Heart left ventricle (tissue), 16 donors: ENCODE measurements around the gene SLC8A3. TPM values are rescaled to one million over a fixed set of nuclear protein-coding genes. Genes with fewer than 3 reads are reported as not detected.

Experiments
- ATAC-seq, 4 donors: fragments of 200-7000 bp; cut with Tn5 transposase; one replicate each; pipeline ENCODE4 v1.9.1; 2020 to 2022; ENCODE audit warnings: moderate library complexity in 4 of 4, mild to moderate bottlenecking in 3 of 4, moderate number of reproducible peaks in 1 of 4
- DNase-seq, 5 donors: peaks; one replicate each; pipeline ENCODE4 v3.0.0-alpha.2; 2020
- H3K27ac ChIP-seq, 12 donors: fragments of 200-600 bp; sonication (generic) in 4 of 12; one replicate each; pipeline versions ENCODE4 v1.5.0 to v1.8.0; 2016 to 2022; ENCODE audit warnings: mild to moderate bottlenecking in 2 of 12
- H3K27me3 ChIP-seq, 9 donors: fragments of 200-600 bp; sonication (generic) in 2 of 9; one replicate each; pipeline versions ENCODE4 v1.5.1 to v1.8.0; 2016 to 2022; ENCODE audit warnings: mild to moderate bottlenecking in 3 of 9
- H3K36me3 ChIP-seq, 9 donors: fragments of 200-600 bp; sonication (generic) in 2 of 9; one replicate each; pipeline versions ENCODE4 v1.5.0 to v1.8.0; 2018 to 2022; ENCODE audit warnings: mild to moderate bottlenecking in 2 of 9
- H3K4me1 ChIP-seq, 12 donors: fragments of 200-600 bp; sonication (generic) in 4 of 12; one replicate each; pipeline versions ENCODE4 v1.5.0 to v1.8.0; 2016 to 2022; ENCODE audit warnings: mild to moderate bottlenecking in 3 of 12
- H3K4me3 ChIP-seq, 12 donors: fragments of 200-600 bp; sonication (generic) in 4 of 12; one replicate each; pipeline versions ENCODE4 v1.5.0 to v1.8.0; 2017 to 2022; ENCODE audit warnings: mild to moderate bottlenecking in 9 of 12, moderate library complexity in 4 of 12
- H3K9me3 ChIP-seq, 12 donors: fragments of 200-600 bp; sonication (generic) in 4 of 12; one replicate each; pipeline versions ENCODE4 v1.5.0 to v1.8.0; 2016 to 2022; ENCODE audit warnings: mild to moderate bottlenecking in 1 of 12
- POLR2A ChIP-seq, 2 donors: fragments of 450-650 bp; IDR thresholded peaks; one replicate each; pipeline ENCODE4 v1.6.1; 2017; ENCODE audit warnings: antibody characterized with exemption in 2 of 2, mild to moderate bottlenecking in 2 of 2, moderate library complexity in 2 of 2
- WGBS, 4 donors: extraction: QIAGEN DNeasy Blood & Tissue Kit in 2 of 4; methylation state at CpG; one replicate each; pipeline versions ENCODE4 v1.1.5 to v1.1.7; 2013 to 2018; 5-methylcytosine and 5-hydroxymethylcytosine counted together
- intact Hi-C, 10 donors: fragments of 100-400 bp; cut with DNase I; formaldehyde crosslinking; loops; one replicate each; pipeline versions ENCODE4 v1.11.1 to v1.14.2; 2022
- polyA plus RNA-seq, 2 donors: library from polyadenylated mRNA; stranded (reverse); fragments of 200-250 nt; gene quantifications; one replicate each; pipeline ENCODE4 v1.2.3, GENCODE V29; 2013
- total RNA-seq, 9 donors: library from RNA; depleted of rRNA in 2 of 9; stranded (reverse); fragments of >200 nt in 2 of 9; fragmentation: NEBNext Ultra II Directional in 3 of 9; extraction: Animal tissue kit (Norgen Biotek cat#: 25700) in 3 of 9; gene quantifications; one replicate each; pipeline versions ENCODE4 v1.1.0 to v1.2.4, GENCODE V29; 2016 to 2023
- TF ChIP-seq, protein P1 (sequence below), 12 donors: fragments of 200-600 bp; sonication (generic) in 4 of 12; IDR thresholded peaks; one replicate each; pipeline versions ENCODE4 v1.5.0 to v1.8.0; 2018 to 2022; ENCODE audit warnings: antibody characterized with exemption in 12 of 12, mild to moderate bottlenecking in 5 of 12
- donor health status: ischemic (EF 13 %, LVEDD 7.1; RV severe dilation, severe dysfunction).
- donor health status: healthy with polysubstance abuse.
- donor health status: DM: no; HTN: yes; CAD: no.
- donor health status: DM: no; HTN: no; CAD: no.
- donor health status: ischemic (EF 25% LVEDD 6.9; RV normal size, moderate dysfunction).
- donor health status: ischemic (EF 25% LVEDD 5.7; RV mildly dilated, moderate dysfunction).
- donor health status: healthy.
- donor health status: DM: yes; HTN: yes; CAD: no.
- donor health status: ischemic (EF 35%, LVEDD 5.7; RV mildly dilated, moderate dysfunction).
- donor health status: nonischemic (EF 11% LVEDD 7.7; RV severe dilation, severe dysfunction).
- donor health status: DM: yes; HTN: yes; CAD: no.
- donor health status: PGD.
- donor health status: ischemic (EF 29% LVEDD 5.4; RV normal size, mild dysfunction).
- donor health status: nonischemic (EF 23%, LVEDD 6.1; RV moderate dilation, normal function).

SLC8A3 gene
- total and polyA plus RNA-seq, 11 donors, result 0.03 to 0.23 (median 0.11) TPM; not detected in 6

DNA sequence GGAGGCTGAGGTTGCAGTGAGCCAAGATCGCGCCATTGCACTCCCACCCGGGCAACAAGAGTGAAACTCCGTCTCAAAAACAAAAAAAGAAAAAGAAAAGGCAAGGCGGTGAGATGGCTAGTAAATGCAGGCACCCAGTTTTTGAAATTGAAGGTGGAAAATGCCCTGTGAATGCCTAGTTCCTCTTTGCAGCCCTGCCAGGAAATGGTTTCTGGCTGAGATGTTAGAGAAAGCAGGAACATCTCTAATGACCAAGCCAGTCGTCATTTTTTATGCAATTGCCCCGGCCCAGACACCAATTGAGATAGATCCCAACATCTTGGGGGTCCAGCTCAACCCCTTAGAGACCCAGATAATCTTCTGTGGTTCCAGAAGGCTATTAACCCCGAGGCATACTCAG is 17.0 kb downstream of the SLC8A3 start:
- Histone ChIP-seq H3K4me1 (no peaks in the 10 kb centered on the region), H3K9me3 (no peaks in the 10 kb centered on the region), H3K4me3 (no peak overlapping the region), H3K36me3 (no peaks in the 10 kb centered on the region), H3K27ac (no peak overlapping the region), H3K27me3 (peaks cover 0 to 15% (median 0%) of the 10 kb centered on the region in 9 donors)
- DNase-seq (no peak), ATAC-seq (no peak)
- WGBS, 4 donors, result 70 to 77% (median 75%) methylated on average over 8 of the region's 8 CpGs
- intact Hi-C loops, result no loop called here
- TF ChIP-seq POLR2A (IDR thresholded peaks at IDR 0.05), result no peak
- TF ChIP-seq, protein P1, sequence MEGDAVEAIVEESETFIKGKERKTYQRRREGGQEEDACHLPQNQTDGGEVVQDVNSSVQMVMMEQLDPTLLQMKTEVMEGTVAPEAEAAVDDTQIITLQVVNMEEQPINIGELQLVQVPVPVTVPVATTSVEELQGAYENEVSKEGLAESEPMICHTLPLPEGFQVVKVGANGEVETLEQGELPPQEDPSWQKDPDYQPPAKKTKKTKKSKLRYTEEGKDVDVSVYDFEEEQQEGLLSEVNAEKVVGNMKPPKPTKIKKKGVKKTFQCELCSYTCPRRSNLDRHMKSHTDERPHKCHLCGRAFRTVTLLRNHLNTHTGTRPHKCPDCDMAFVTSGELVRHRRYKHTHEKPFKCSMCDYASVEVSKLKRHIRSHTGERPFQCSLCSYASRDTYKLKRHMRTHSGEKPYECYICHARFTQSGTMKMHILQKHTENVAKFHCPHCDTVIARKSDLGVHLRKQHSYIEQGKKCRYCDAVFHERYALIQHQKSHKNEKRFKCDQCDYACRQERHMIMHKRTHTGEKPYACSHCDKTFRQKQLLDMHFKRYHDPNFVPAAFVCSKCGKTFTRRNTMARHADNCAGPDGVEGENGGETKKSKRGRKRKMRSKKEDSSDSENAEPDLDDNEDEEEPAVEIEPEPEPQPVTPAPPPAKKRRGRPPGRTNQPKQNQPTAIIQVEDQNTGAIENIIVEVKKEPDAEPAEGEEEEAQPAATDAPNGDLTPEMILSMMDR (IDR thresholded peaks at IDR 0.05), result no peak

DNA sequence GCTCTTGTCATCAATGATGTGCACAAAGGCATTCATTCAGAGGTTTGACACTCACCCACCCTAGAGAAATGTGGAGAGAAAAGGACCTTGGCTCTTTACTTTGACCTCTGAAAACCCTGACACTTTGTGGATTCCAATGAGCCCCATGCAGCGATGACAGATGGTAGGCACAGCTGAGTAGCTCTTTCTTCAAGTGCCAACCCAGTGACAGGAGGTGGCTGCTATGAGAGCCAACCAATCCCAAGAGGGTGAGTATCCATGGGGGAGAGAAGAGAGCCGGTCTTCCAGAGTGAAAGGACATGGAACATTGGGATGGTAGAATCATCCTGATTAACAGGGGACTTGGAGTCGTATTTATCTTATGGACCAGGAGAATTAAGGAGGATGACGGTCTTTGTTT is 17.8 kb downstream of the SLC8A3 start:
- H3K4me3 ChIP-seq, result no peak overlapping the region
- H3K9me3 ChIP-seq, result no peaks in the 10 kb centered on the region
- peaks cover 0 to 16% (median 0%) of the 10 kb centered on the region in 9 donors for H3K27me3 ChIP-seq
- H3K27ac ChIP-seq, result no peak overlapping the region
- WGBS, 4 donors, result 77 to 84% (median 82%) methylated on average over 4 of the region's 4 CpGs
- ATAC-seq, result no peak
- H3K36me3 ChIP-seq, result no peaks in the 10 kb centered on the region
- intact Hi-C loops, result no loop called here
- DNase-seq, result no peak
- no peaks in the 10 kb centered on the region for H3K4me1 ChIP-seq
- TF ChIP-seq, protein P1 (IDR thresholded peaks at IDR 0.05), result no peak
- no peak for TF ChIP-seq POLR2A (IDR thresholded peaks at IDR 0.05)

DNA sequence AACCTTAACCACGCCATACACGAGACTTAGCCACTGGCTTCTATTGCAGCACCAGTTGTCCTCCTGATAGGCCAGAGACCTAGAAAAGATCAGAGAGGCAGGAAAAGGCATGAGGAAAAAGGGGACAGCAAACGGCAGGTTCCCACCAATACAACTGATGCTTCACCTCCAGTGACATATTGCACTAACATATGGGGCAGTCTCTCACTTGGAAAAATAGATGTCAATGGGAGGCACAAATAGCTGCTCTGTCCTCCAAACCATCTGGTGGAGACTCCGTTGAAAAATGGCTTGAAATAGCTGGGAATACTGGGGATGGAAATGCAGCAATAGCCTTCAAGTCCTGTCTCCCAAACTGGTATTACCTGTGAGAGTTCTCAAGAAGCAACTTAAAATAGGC is 20.3 kb downstream of the SLC8A3 start:
- Histone ChIP-seq H3K27ac (no peak overlapping the region), H3K4me3 (no peak overlapping the region), H3K27me3 (peaks cover 0 to 12% (median 0%) of the 10 kb centered on the region in 9 donors), H3K9me3 (no peaks in the 10 kb centered on the region), H3K36me3 (no peaks in the 10 kb centered on the region), H3K4me1 (no peaks in the 10 kb centered on the region)
- ATAC-seq (no peak), DNase-seq (no peak)
- TF ChIP-seq, protein P1 (IDR thresholded peaks at IDR 0.05), result no peak
- no peak for TF ChIP-seq POLR2A (IDR thresholded peaks at IDR 0.05)
- WGBS, 4 donors, result 83 to 90% (median 87%) methylated on average over 4 of the region's 4 CpGs
- intact Hi-C loops, result no loop called here

DNA sequence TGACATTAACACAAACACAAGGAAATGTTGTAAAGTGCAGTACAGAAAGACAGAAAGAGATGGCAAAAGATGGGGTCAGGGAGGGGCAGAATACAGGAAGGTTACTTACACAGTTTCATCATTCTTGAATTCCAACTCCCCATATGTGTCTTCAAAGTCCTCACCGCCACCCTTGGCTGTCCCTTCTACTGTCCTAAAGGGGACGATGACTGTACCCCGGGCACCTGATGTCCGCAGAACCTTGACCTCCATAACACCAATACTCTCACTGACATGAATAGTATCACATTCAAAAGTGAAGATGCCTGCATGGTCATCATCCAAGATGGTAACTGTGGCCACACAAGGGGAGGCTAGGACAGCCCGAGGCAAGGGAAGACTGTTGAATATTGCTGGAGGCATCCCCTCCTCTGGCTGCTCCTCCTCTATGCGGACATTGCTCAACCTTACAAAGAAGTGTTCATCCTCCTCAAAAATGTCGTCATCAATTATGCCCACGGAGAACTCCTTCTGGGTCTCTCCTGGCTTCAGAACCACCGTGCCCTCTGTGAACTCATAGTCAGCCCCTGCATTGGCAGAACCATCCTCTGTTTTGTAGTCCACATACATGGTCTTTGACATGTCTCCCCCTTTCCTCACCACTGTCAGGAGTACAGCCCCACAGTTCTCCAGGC is 22.1 kb downstream of the SLC8A3 start:
- no peak overlapping the region for H3K27ac ChIP-seq
- intact Hi-C loops, result no loop called here
- H3K36me3 ChIP-seq, result no peaks in the 10 kb centered on the region
- DNase-seq (no peak), ATAC-seq (no peak)
- H3K27me3 ChIP-seq, result peaks cover 0 to 12% (median 0%) of the 10 kb centered on the region in 9 donors
- no peak overlapping the region for H3K4me3 ChIP-seq
- H3K4me1 ChIP-seq, result no peaks in the 10 kb centered on the region
- no peaks in the 10 kb centered on the region for H3K9me3 ChIP-seq
- 91 to 92% (median 92%) methylated on average over 7 to 9 of the region's 9 CpGs for WGBS, 4 donors
- TF ChIP-seq, protein P1 (IDR thresholded peaks at IDR 0.05), result no peak
- TF ChIP-seq POLR2A (IDR thresholded peaks at IDR 0.05), result no peak
